GM18502 (cell line): Measurements from ENCODE around the gene SLC2A9.

Experiments used
- ATAC-seq: cut with Tn5 transposase; IDR thresholded peaks from one replicate; pipeline ENCODE4 v1.9.1; 2021; ENCODE audit warnings: mild to moderate bottlenecking; ENCODE audit not compliant: unreplicated experiment, poor library complexity

SLC2A9 gene

GRCh38 chr4:9969526-9970398 is 51.5 kb downstream of the SLC2A9 start:
- ATAC-seq, result peak; percentile 21

GRCh38 chr4:9968472-9968871 is 52.8 kb downstream of the SLC2A9 start:
- no peak for ATAC-seq

- no peak for ATAC-seq
Observed at GRCh38 chr4:9964879-9965278, 56.4 kb downstream of the SLC2A9 start.

GRCh38 chr4:9963328-9963727 is 58.0 kb downstream of the SLC2A9 start:
- no peak for ATAC-seq

GRCh38 chr4:9962611-9963314 is 58.5 kb downstream of the SLC2A9 start:
- ATAC-seq, result no peak

GRCh38 chr4:9954468-9954867 is 66.8 kb downstream of the SLC2A9 start:
- no peak for ATAC-seq

GRCh38 chr4:9953089-9953488 is 68.2 kb downstream of the SLC2A9 start:
- ATAC-seq, result no peak

GRCh38 chr4:9952415-9952950 is 68.8 kb downstream of the SLC2A9 start:
- ATAC-seq, result no peak

GRCh38 chr4:9949573-9949972 is 71.7 kb downstream of the SLC2A9 start:
- no peak for ATAC-seq

- ATAC-seq, result no peak
Observed at GRCh38 chr4:9947168-9948062, 73.9 kb downstream of the SLC2A9 start.

GRCh38 chr4:9946170-9946569 is 75.1 kb downstream of the SLC2A9 start:
- ATAC-seq, result no peak

GRCh38 chr4:9944431-9945425 is 76.6 kb downstream of the SLC2A9 start:
- ATAC-seq, result no peak

GRCh38 chr4:9943761-9944160 is 77.5 kb downstream of the SLC2A9 start:
- no peak for ATAC-seq

GRCh38 chr4:9942921-9943600 is 78.2 kb downstream of the SLC2A9 start:
- no peak for ATAC-seq

- ATAC-seq, result no peak
Observed at GRCh38 chr4:9942139-9942538, 79.2 kb downstream of the SLC2A9 start.

- ATAC-seq, result no peak
Observed at GRCh38 chr4:9940041-9940440, 81.3 kb downstream of the SLC2A9 start.

- ATAC-seq, result no peak
Observed at GRCh38 chr4:9938933-9939332, 82.4 kb downstream of the SLC2A9 start.

GRCh38 chr4:9937078-9937477 is 84.2 kb downstream of the SLC2A9 start:
- ATAC-seq, result no peak
